Neuronal stem cell (in vitro differentiated cells): ENCODE measurements around the gene DTNB.
"Not testable (repeated sequence)": the region's sequence is repeated elsewhere in the genome, so short reads cannot be mapped to it uniquely, and the experiment has no call there.

Experiments used
- DNase-seq: peaks from one replicate; pipeline ENCODE4 v3.0.0-alpha.2; 2013; ENCODE audit warnings: low spot score
- H2AFZ ChIP-seq: one replicate; pipeline ENCODE4 v1.6.1; 2013; ENCODE audit warnings: mild to moderate bottlenecking, low read length, inconsistent platforms
- H2AK5ac ChIP-seq: 2 replicates; pipeline ENCODE4 v1.6.1; 2013; ENCODE audit warnings: low read depth, mild to moderate bottlenecking, inconsistent platforms, low read length, moderate library complexity, mixed read lengths
- H2BK120ac ChIP-seq: 2 replicates; pipeline ENCODE4 v1.6.1; 2013; ENCODE audit warnings: low read depth, mild to moderate bottlenecking, inconsistent platforms, low read length, moderate library complexity, mixed read lengths
- H2BK12ac ChIP-seq: one replicate; pipeline ENCODE4 v1.6.1; 2013; ENCODE audit warnings: low read length, inconsistent platforms
- H2BK15ac ChIP-seq: 2 replicates; pipeline ENCODE4 v1.6.1; 2013; ENCODE audit warnings: mild to moderate bottlenecking, low read length, inconsistent platforms, mixed read lengths
- H2BK5ac ChIP-seq: one replicate; pipeline ENCODE4 v1.6.1; 2013; ENCODE audit warnings: inconsistent platforms, mild to moderate bottlenecking, low read length, moderate library complexity
- H3K14ac ChIP-seq: one replicate; pipeline ENCODE4 v1.6.1; 2013; ENCODE audit warnings: low read length, inconsistent platforms
- H3K18ac ChIP-seq: 2 replicates; pipeline ENCODE4 v1.6.1; 2013; ENCODE audit warnings: low read length, inconsistent platforms
- H3K23ac ChIP-seq: 2 replicates; pipeline ENCODE4 v1.6.1; 2013; ENCODE audit warnings: low read depth, mild to moderate bottlenecking, mixed read lengths, low read length, inconsistent platforms; ENCODE audit not compliant: poor library complexity
- H3K27ac ChIP-seq: replicated peaks from 3 replicates; pipeline ENCODE4 v1.5.1; 2013; ENCODE audit warnings: low read length, inconsistent platforms
- H3K27me3 ChIP-seq, 3 experiments: 2 replicates each; pipeline ENCODE4 v1.6.1; 2013; ENCODE audit warnings: low read length in 3 of 3, mild to moderate bottlenecking in 2 of 3, inconsistent platforms in 1 of 3, low read depth in 1 of 3, mixed read lengths in 1 of 3, moderate library complexity in 1 of 3; ENCODE audit not compliant: control insufficient read depth in 3 of 3, insufficient read depth in 3 of 3
- H3K36me3 ChIP-seq, 2 donors: replicated peaks in 1 of 2; 2 replicates each; pipeline ENCODE4 v1.6.1; 2013; ENCODE audit warnings: low read length in 2 of 2; ENCODE audit not compliant: control insufficient read depth in 2 of 2, insufficient read depth in 2 of 2
- H3K4ac ChIP-seq: 2 replicates; pipeline ENCODE4 v1.6.1; 2013; ENCODE audit warnings: inconsistent platforms, mild to moderate bottlenecking, low read length, moderate library complexity
- H3K4me1 ChIP-seq, 2 donors: 1 replicate in 1 of 2; 2 replicates in 1 of 2; pipeline ENCODE4 v1.6.1; 2013; ENCODE audit warnings: low read length in 2 of 2, low read depth in 1 of 2; ENCODE audit not compliant: control insufficient read depth in 2 of 2, insufficient read depth in 1 of 2
- H3K4me2 ChIP-seq: one replicate; pipeline ENCODE4 v1.6.1; 2013; ENCODE audit warnings: mild to moderate bottlenecking, low read length, inconsistent platforms; ENCODE audit not compliant: insufficient read depth, poor library complexity, severe bottlenecking
- H3K4me3 ChIP-seq, 2 donors: 2 replicates each; pipeline ENCODE4 v1.5.1; 2013; ENCODE audit warnings: low read length in 2 of 2, mild to moderate bottlenecking in 2 of 2, inconsistent platforms in 1 of 2, moderate library complexity in 1 of 2
- H3K79me1 ChIP-seq: one replicate; pipeline ENCODE4 v1.6.1; 2013; ENCODE audit warnings: low read depth, mild to moderate bottlenecking, inconsistent platforms, low read length, moderate library complexity
- H3K9ac ChIP-seq: one replicate; pipeline ENCODE4 v1.6.1; 2013; ENCODE audit warnings: mild to moderate bottlenecking, low read depth, low read length, inconsistent platforms; ENCODE audit not compliant: poor library complexity
- H3K9me3 ChIP-seq, 2 donors: replicated peaks in 1 of 2; 2 replicates each; pipeline versions ENCODE3 to v1.6.1; 2013; ENCODE audit warnings: low read length in 2 of 2, mild to moderate bottlenecking in 2 of 2, inconsistent platforms in 1 of 2, low read depth in 1 of 2, mixed read lengths in 1 of 2, moderate library complexity in 1 of 2; ENCODE audit not compliant: control insufficient read depth in 2 of 2, insufficient read depth in 1 of 2
- H4K8ac ChIP-seq: one replicate; pipeline ENCODE4 v1.6.1; 2013; ENCODE audit warnings: low read depth, mild to moderate bottlenecking, inconsistent platforms, low read length, moderate library complexity
- H4K91ac ChIP-seq: one replicate; pipeline ENCODE4 v1.6.1; 2013; ENCODE audit warnings: low read length, low read depth, mild to moderate bottlenecking, inconsistent platforms; ENCODE audit not compliant: poor library complexity
- WGBS, 2 donors: extraction: QIAGEN DNeasy Blood & Tissue Kit; methylation state at CpG; one replicate each; pipeline ENCODE4 v1.1.7; 2013; ENCODE audit warnings: missing lambda C conversion rate in 2 of 2, mixed read lengths in 1 of 2; ENCODE audit not compliant: insufficient read length in 2 of 2, insufficient replicate concordance in 1 of 2; ENCODE audit errors: extremely low coverage in 2 of 2; 5-methylcytosine and 5-hydroxymethylcytosine counted together

Gene DTNB

DNA sequence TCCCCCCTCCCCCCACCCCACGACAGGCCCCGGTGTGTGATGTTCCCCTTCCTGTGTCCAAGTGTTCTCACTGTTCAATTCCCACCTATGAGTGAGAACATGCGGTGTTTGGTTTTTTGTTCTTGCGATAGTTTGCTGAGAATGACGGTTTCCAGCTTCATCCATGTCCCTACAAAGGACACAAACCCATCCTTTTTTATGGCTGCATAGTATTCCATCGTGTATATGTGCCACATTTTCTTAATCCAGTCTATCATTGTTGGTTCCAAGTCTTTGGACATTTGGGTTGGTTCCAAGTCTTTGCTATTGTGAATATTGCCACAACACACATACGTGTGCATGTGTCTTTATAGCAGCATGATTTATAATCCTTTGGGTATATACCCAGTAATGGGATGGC is 260.0 kb downstream of the DTNB start:
- not testable (repeated sequence) for H3K4me2 ChIP-seq, H2AK5ac ChIP-seq, H2BK15ac ChIP-seq, H3K27ac ChIP-seq, H3K14ac ChIP-seq, H3K4me3 ChIP-seq, H2BK12ac ChIP-seq, H3K27me3 ChIP-seq, H2BK5ac ChIP-seq, H2AFZ ChIP-seq, H3K9ac ChIP-seq, H3K9me3 ChIP-seq, H3K36me3 ChIP-seq, H4K91ac ChIP-seq, H3K4ac ChIP-seq, H3K23ac ChIP-seq, H3K18ac ChIP-seq, H3K4me1 ChIP-seq, H3K79me1 ChIP-seq, DNase-seq, H2BK120ac ChIP-seq, H4K8ac ChIP-seq
- WGBS, 2 donors = no CpG with 5 or more reads among the region's 7 CpGs

DNA sequence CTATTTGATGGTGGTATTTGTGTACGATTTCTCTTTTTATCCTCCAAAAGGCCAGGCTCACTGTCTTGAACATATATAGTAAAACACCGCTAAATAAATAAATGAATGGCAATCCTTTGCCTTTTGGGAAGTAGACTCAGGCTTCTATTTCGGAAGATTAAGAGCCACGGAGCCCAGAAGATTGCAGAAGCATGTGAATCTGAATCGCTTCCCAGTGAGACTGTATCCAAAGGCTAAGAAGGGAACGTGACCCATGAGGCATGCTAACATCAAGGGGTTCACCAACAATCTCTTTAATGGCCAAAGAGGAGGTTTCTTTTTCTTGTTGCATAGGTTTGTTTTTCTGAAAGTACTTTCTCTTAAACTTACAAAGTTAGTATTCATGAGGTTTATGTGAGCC is 261.6 kb downstream of the DTNB start:
- H3K14ac ChIP-seq = no peak overlapping the region
- H3K4me1 ChIP-seq = no peaks in the 10 kb centered on the region
- H3K27me3 ChIP-seq = no peaks in the 10 kb centered on the region
- no peak overlapping the region for H3K27ac ChIP-seq
- no peaks in the 10 kb centered on the region for H3K9me3 ChIP-seq
- H3K4me2 ChIP-seq = no peak overlapping the region
- no peak overlapping the region for H2BK5ac ChIP-seq
- H4K8ac ChIP-seq = no peak overlapping the region
- no peak overlapping the region for H2BK120ac ChIP-seq
- H3K18ac ChIP-seq = no peak overlapping the region
- H2AFZ ChIP-seq = no peak overlapping the region
- no peak overlapping the region for H3K9ac ChIP-seq
- no peaks in the 10 kb centered on the region for H3K36me3 ChIP-seq
- no peak overlapping the region for H3K4me3 ChIP-seq
- no peak overlapping the region for H3K23ac ChIP-seq
- no peak overlapping the region for H2AK5ac ChIP-seq
- H3K4ac ChIP-seq = no peak overlapping the region
- no peaks in the 10 kb centered on the region for H3K79me1 ChIP-seq
- H2BK15ac ChIP-seq = no peak overlapping the region
- no peak overlapping the region for H4K91ac ChIP-seq
- H2BK12ac ChIP-seq = no peak overlapping the region
- no peak for DNase-seq
- WGBS, 2 donors = no CpG with 5 or more reads among the region's 6 CpGs

DNA sequence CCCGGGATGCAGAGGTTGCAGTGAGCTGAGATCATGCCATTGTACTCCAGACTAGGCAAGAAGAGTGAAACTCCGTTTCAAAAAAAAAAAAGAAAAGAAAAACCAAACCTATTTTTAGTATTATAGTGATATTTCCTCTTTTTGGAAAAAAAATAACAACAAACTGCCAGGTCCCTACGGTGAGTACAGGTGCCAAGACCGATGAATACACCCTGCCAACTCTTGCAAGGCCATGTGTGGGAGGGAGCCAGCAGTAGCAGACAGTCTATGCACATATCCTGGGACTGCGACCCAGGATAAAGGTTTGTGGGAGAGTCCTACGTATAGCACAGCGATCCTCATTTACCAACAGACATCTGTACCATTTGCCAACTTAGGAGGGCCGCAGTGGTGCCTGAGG is 262.1 kb downstream of the DTNB start:
- no peak overlapping the region for H3K4ac ChIP-seq
- H3K9me3 ChIP-seq = no peaks in the 10 kb centered on the region
- no peaks in the 10 kb centered on the region for H3K79me1 ChIP-seq
- H3K14ac ChIP-seq = no peak overlapping the region
- no peak overlapping the region for H2AFZ ChIP-seq
- no peak overlapping the region for H3K4me3 ChIP-seq
- no peak overlapping the region for H3K9ac ChIP-seq
- DNase-seq = no peak
- H3K27me3 ChIP-seq = no peaks in the 10 kb centered on the region
- no peak overlapping the region for H2BK120ac ChIP-seq
- H2BK12ac ChIP-seq = no peak overlapping the region
- H2BK5ac ChIP-seq = no peak overlapping the region
- no peaks in the 10 kb centered on the region for H3K4me1 ChIP-seq
- H3K27ac ChIP-seq = no peak overlapping the region
- H4K91ac ChIP-seq = no peak overlapping the region
- no peak overlapping the region for H3K18ac ChIP-seq
- no peak overlapping the region for H2BK15ac ChIP-seq
- H3K4me2 ChIP-seq = no peak overlapping the region
- no peaks in the 10 kb centered on the region for H3K36me3 ChIP-seq
- WGBS, 2 donors = no CpG with 5 or more reads among the region's 8 CpGs
- H3K23ac ChIP-seq = no peak overlapping the region
- no peak overlapping the region for H2AK5ac ChIP-seq
- H4K8ac ChIP-seq = no peak overlapping the region

DNA sequence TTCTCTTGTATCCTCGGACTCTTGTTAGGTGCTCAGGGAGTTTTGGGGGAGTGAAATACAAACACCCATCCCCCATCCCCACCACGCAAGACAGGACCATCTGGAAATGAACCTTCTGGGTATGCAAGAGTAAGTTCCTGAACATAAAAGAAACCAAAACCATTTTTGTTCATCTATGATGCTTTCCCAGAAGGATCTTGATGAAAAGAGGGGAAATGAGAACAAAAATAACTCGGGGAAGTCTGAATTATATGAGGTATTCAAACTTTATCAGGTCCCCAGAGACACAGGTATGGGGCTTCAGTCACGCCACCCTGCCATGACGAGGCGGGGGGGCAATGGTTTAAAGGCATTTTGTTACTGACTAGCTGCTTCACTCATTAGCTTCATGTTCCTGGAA is 263.0 kb downstream of the DTNB start:
- Histone ChIP-seq H2BK12ac (no peak overlapping the region), H2AFZ (no peak overlapping the region), H2BK120ac (no peak overlapping the region), H3K27me3 (no peaks in the 10 kb centered on the region), H3K4me3 (no peak overlapping the region), H2AK5ac (no peak overlapping the region), H3K9me3 (no peaks in the 10 kb centered on the region), H3K9ac (no peak overlapping the region), H4K8ac (no peak overlapping the region), H3K79me1 (no peaks in the 10 kb centered on the region), H2BK15ac (no peak overlapping the region), H3K4me2 (no peak overlapping the region), H3K36me3 (no peaks in the 10 kb centered on the region), H3K27ac (no peak overlapping the region), H3K4me1 (no peaks in the 10 kb centered on the region), H3K18ac (no peak overlapping the region), H3K14ac (no peak overlapping the region), H3K23ac (no peak overlapping the region), H4K91ac (no peak overlapping the region), H3K4ac (no peak overlapping the region), H2BK5ac (no peak overlapping the region)
- no peak for DNase-seq
- WGBS, 2 donors = no CpG with 5 or more reads among the region's 6 CpGs
